Heart left ventricle (tissue), 13 donors: ENCODE results near the gene IL18BP.

Experiments
- POLR2A ChIP-seq, 2 donors: fragments of 450-650 bp; IDR thresholded peaks; one replicate each; pipeline ENCODE4 v1.6.1; 2017; ENCODE audit warnings: antibody characterized with exemption in 2 of 2, mild to moderate bottlenecking in 2 of 2, moderate library complexity in 2 of 2
- TF ChIP-seq, protein P1 (sequence below), 12 donors: fragments of 200-600 bp; sonication (generic) in 4 of 12; IDR thresholded peaks; one replicate each; pipeline versions ENCODE4 v1.5.0 to v1.8.0; 2018 to 2022; ENCODE audit warnings: antibody characterized with exemption in 12 of 12, mild to moderate bottlenecking in 5 of 12
- donor health status: ischemic (EF 13 %, LVEDD 7.1; RV severe dilation, severe dysfunction).
- donor health status: DM: no; HTN: yes; CAD: no.
- donor health status: DM: no; HTN: no; CAD: no.
- donor health status: ischemic (EF 25% LVEDD 6.9; RV normal size, moderate dysfunction).
- donor health status: ischemic (EF 25% LVEDD 5.7; RV mildly dilated, moderate dysfunction).
- donor health status: ischemic (EF 35%, LVEDD 5.7; RV mildly dilated, moderate dysfunction).
- donor health status: nonischemic (EF 11% LVEDD 7.7; RV severe dilation, severe dysfunction).
- donor health status: DM: yes; HTN: yes; CAD: no.
- donor health status: PGD.
- donor health status: ischemic (EF 29% LVEDD 5.4; RV normal size, mild dysfunction).
- donor health status: nonischemic (EF 23%, LVEDD 6.1; RV moderate dilation, normal function).

DNA sequence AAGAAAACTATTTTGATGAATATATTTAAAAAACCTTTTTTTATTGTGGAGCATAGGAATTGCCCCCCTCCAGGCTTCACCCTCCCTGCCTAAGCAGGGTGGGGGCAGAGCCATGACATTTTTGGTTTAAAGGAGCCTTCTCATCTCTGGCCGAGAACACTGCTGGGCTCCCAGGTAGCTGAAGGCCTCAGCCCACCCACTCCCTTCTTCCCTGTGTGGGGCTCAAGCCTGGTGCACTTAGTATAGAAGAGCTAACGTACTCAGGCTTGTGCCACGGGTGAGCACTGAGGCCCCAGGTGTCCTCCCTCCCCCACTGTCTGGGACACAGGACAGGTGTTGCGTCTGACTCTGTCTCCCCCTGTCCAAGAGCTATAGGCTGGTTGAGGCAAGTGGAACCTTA is 2.2 kb upstream of the IL18BP start:
- TF ChIP-seq, protein P1, sequence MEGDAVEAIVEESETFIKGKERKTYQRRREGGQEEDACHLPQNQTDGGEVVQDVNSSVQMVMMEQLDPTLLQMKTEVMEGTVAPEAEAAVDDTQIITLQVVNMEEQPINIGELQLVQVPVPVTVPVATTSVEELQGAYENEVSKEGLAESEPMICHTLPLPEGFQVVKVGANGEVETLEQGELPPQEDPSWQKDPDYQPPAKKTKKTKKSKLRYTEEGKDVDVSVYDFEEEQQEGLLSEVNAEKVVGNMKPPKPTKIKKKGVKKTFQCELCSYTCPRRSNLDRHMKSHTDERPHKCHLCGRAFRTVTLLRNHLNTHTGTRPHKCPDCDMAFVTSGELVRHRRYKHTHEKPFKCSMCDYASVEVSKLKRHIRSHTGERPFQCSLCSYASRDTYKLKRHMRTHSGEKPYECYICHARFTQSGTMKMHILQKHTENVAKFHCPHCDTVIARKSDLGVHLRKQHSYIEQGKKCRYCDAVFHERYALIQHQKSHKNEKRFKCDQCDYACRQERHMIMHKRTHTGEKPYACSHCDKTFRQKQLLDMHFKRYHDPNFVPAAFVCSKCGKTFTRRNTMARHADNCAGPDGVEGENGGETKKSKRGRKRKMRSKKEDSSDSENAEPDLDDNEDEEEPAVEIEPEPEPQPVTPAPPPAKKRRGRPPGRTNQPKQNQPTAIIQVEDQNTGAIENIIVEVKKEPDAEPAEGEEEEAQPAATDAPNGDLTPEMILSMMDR (IDR thresholded peaks at IDR 0.05): no peak
- TF ChIP-seq POLR2A (IDR thresholded peaks at IDR 0.05): no peak
